Femur (tissue), 1 donor: ENCODE measurements around the gene GFI1.
"Not testable (repeated sequence)": the region's sequence is repeated elsewhere in the genome, so short reads cannot be mapped to it uniquely, and the experiment has no call there.

Experiments
- DNase-seq: peaks from one replicate; pipeline ENCODE4 v3.0.0-alpha.2; 2017

GFI1 gene

DNA sequence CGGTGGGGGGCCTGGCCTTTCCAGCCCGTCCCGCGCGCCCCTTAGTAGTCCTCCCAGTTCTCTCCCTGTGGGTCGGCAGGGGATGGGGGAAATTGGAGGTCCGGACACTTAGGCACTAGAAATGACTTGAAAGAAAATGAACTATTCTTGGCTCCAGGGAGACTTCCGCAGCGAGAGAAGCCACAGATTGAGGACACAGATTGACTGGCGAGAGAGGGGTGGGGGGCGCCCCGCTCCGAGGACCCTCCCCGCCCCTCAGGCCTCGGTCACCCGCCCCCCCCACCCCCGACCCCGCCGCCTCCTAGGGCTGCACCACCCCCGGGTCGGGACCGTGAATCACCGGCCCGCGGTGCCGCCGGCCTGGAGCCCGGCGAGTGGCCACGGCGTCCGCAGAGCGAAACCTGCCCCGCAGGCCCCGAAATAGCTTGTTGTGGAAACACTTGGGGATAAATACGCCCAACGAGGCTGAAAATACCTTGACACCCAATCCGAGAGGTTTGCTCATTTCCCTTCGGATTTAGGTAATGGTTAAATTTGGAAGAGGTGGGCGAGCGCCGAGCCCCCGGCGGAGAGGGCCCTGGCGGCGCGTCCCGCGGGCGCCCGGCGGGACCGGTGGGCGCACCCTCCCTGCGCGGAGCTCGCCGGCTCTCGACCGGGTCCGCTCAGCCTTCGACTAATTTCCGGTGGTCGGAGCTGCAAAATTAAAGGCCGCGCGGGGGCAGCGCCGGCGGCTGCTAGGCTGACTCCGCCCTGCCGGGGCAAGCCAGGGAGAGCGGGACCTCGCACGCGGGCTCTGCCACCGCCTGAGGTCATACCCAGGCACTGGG lies at the start of gene GFI1:
TSS of gene GFI1 (minus strand) at position 675 of the 827 bp plus-strand sequence. CDS start 3,438 bp downstream, outside the sequence.
- peak; percentile 45 for DNase-seq

- not testable (repeated sequence) for DNase-seq
Measured at GRCh38 chr1:92532371-92532770, 45.6 kb upstream of the GFI1 start.

- not testable (repeated sequence) for DNase-seq
Measured at GRCh38 chr1:92531939-92532338, 45.2 kb upstream of the GFI1 start.

DNA sequence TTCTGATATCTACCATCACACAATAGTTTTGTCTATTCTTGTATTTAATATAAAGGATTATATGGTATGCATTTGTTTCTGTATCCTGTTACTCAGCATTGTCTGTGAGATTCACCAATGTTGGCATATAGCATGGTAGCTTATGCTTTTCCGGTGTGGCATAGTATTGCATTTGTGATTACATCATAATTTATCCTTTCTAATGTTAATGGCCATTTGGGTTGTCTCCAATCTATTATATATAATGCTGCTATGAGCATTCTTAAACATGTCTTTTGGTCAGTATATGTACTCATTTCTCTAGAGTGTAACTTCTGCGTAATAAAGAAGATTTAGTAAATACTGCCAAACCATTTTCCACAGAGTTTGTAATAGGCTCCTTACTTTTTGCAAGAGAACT lies 40.9 kb upstream of the GFI1 start:
- no peak for DNase-seq

- DNase-seq, result not testable (repeated sequence)
Measured at GRCh38 chr1:92524944-92525590, 38.3 kb upstream of the GFI1 start.

- no peak for DNase-seq
Measured at GRCh38 chr1:92519043-92519442, 32.3 kb upstream of the GFI1 start.

- DNase-seq, result no peak
Measured at GRCh38 chr1:92516574-92516973, 29.8 kb upstream of the GFI1 start.

DNA sequence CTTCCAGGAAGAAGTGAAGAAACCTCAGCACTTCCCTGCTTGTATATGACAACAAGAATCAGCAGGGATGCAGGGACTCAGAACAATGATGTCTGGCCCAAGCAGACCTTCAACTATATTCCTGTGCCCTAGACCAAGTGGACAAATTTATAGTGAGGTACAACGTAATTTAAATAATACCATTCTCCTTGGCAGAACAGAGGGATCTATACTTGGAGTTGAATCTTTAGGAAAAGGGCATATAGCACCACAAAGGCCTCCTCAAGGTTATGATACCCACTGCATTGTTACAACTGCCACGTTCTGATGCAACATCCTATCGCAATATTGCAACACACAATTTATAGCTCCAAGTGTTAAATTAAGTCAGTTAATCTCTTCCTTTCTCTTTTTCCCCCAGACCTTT lies 29.1 kb upstream of the GFI1 start:
- no peak for DNase-seq

DNA sequence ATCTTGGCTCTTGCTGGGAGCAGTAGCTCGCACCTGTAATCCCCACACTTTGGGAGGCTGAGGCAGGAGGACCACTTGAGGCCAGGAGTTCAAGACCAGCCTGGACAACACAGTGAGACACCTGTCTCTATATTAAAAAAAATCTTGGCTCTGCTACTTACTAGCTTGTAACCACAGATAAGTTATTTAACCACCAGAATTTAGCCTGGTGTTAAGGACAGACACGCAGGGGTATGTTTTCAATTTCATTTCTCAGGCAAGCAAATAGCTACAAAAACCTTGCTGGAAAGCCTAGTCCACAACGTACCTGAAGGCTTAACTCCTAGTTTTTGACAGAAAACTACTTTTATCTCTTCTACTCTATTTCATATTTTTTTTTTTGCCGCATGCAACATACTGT lies 24.8 kb upstream of the GFI1 start:
- no peak for DNase-seq

- no peak for DNase-seq
Measured at GRCh38 chr1:92509619-92510018, 22.9 kb upstream of the GFI1 start.

DNA sequence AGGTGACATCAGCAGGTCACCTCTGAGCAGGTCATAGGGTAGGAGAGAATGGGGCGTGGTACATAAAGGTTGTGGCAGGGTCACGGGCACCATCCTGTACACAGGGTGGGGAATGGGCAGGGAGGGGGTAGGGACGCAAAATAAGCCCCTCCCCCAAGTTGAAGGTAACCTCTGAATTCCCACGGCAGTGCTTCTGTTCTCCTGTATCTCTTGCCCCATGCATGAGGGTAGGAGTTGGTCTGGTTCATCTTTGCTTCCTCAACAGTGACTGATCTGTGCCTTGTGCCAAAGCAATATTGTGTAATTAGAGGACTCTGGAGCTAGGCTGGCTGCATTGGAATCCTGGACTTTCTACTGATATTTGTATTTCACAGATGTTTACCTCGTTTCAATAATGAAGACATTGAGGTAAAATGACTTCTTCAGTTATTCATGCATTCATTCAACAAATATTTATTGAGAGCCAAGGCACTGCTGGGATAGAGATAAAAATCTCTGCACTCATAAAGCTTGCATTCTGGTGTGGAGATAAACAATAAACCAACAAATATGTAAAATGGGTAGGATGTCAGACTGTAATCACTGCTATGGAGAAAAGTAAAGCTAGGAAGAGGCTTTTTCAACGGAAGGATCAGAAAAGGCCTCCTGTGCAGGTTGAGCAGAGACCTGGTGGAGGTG lies 18.4 kb upstream of the GFI1 start:
- no peak for DNase-seq

DNA sequence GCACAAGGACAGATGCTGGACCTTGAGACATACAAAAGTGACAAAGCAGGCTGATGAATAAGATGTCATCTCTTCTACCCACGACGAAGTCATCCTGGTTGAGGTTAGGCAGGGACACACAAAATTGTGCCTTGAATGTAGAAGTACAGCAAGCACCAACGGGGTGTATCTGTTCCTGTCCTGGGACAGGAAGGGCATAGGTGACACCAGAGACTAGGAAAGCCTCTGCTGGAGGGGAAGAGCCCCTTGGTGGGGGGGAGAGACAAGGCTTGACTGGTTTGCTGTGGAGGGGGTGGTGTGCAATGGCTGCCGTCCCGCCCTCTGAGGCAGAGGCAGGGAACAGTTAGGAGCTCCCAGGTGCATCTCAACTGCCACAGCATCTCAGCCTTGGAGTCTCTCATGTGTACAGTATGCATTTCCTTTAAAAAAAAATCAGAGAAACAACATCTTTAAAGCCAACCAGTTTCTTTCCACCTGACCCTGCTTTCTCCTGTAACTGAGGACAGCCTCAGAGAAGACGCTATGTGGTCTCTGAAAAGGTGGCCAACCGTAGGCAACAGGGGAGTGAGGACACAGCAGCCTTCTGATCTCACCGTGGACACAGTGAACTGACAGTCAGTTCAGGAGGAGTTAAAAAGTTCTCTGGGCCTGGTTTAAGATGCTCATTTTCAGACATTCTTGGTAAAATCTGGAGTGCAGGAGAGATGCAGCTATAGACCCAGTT lies 17.7 kb upstream of the GFI1 start:
- DNase-seq, result no peak

GRCh38 chr1:92503926-92504285 lies 17.2 kb upstream of the GFI1 start:
- no peak for DNase-seq

GRCh38 chr1:92503043-92503925 lies 16.6 kb upstream of the GFI1 start:
- DNase-seq, result no peak

GRCh38 chr1:92502247-92502646 lies 15.5 kb upstream of the GFI1 start:
- DNase-seq, result no peak

DNA sequence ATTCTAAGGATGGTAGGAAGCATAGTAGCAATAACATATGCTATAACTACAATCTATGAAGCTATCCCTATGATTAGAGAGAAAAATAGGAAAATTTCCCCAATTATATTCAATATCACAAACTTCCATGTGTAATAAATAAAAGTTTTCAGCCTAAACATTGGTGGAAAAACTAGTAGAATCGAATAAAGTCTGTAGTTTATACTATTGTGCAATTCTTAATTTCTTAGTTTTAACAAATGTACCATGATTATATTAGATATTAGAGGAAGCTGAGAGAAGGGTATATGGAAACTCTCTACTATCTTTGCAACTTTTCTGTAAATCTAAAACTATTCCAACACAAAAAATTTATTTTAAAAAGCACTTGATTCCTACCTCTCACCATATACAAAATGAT lies 13.8 kb upstream of the GFI1 start:
- no peak for DNase-seq

DNA sequence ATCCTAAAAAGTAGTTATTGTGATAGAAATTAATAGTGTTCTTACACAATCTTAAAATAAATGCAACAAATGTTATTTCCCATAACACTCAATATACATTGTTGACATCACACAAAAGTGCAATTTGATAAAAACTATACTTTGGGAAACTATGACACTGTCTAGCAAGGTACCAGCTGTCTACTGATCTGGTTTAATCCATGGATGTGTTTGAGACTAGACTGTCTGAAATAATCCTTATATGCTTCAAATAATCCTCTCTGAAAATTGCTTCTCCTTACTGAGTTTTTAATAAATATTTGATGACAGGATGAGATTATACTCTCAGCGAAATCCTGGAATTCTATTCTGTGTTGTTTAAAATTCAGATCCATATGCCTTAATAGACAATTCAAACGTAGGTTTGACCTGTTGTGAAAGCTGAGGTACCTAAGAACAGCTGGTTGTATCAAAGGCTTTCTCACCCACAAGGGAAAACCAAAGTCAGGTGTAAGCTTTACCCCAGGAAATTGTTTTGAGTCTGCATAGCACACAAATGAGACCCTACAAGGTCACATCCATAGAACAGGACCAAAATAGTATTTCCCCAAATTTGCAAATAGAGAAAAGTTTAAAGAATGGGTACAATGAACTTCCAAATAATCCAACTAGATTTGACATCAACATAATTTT lies 8.8 kb upstream of the GFI1 start:
- DNase-seq, result no peak

- DNase-seq, result no peak
Measured at GRCh38 chr1:92494485-92495141, 7.9 kb upstream of the GFI1 start.

DNA sequence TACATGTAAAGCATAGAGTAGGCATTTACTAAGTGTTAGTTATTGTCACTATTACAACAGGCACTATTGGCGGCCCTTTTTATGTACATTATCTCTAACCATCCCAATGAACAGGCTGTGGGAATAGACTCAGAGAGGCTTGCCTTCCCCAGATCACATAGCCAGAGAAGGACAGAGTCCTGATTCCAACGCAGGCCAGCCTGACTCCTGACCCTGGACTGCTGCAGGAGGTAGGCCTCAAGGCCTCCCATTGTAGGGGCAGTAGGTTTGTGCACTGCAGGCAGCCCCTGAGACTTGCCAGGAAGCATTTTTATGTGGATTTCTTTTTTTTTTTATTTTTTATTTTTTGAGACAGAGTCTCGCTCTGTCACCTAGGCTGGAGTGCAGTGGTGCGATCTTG lies 6.4 kb upstream of the GFI1 start:
- no peak for DNase-seq

DNA sequence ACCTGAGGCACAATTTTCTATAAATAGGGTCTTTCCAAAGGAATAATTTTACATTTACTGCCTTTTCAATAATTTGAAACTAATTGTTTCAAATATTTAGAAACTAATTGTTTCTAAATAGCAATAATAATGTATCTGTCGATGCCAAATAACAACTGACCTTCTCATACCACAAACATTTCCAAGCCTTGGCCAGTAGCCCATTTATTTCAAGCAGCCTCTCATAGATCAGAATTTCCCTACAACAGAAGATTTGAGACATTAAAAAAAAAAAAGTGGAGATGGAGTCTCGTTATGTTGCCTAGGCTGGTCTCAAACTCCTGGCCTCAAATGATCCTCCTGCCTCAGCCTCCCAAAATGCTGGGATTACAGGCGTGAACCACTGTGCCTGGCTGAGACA lies 2.1 kb upstream of the GFI1 start:
- no peak for DNase-seq

DNA sequence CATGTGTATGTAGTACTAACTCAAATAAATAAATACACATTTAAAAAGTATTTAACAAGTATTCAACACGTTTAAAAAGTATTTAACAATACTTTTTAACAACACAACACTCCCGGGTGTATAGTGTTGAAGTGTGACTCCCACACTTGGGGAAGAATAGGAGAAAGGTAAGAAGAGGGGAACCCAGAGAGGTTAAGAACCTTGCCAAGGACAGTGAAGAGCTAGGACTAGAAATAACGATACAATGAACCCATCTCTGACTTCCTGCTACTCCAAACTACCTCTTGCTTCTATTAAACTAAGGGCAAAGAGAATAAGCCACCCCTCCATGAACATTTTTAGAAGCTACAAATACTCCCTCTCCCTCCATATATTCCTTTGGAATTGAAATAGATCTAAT lies 1.7 kb upstream of the GFI1 start:
- no peak for DNase-seq
